ENCODE results near the gene C12orf43.

The C12orf43 gene

DNA sequence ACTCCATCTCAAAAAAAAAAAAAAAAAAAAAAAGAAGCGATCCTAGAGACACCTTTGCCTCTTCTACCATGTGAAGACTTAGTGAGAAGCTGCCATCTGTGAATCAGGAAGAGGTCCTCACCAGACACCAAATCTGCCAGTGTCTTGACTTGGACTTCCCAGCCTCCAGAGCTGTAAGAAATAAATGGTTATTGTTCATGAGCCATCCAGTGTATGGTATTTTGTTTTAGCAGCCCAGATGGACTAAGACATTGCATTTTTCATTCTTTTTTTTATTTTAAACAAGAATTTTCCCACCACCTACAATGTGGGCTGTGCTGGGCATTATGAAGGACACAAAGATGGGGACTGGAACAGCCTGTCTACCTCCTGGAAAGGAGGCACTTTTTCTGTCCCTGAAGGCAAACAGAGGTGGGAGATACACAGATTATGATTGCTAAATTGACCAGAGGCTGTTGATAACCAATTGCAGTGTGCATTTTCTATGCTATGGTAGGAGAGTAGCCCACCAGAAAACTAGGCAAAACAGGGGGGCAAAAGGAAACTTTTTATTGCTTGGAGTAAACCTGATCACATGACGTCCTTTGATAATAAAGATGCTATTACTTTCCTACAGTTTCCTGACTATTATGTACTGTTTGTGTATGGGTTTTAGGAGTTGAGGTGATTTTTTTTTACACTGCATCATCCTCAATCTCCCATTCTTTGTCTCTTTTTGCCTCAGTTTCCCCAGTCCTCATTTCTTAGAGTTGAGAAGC, 2.8 kb upstream of the C12orf43 start:
- intact Hi-C loops (cut with micrococcal nuclease), result no loop called here
- Mint-ChIP-seq H3K27ac (no peak overlapping the region), H3K4me3 (no peak overlapping the region), H3K9me3 (no peaks in the 10 kb centered on the region), H3K4me1 (ENCODE audit: low read depth) (peaks cover 29% of the 10 kb centered on the region), H3K27me3 (no peaks in the 10 kb centered on the region), H3K36me3 (ENCODE audit: low read depth) (peaks cover 6% of the 10 kb centered on the region)

DNA sequence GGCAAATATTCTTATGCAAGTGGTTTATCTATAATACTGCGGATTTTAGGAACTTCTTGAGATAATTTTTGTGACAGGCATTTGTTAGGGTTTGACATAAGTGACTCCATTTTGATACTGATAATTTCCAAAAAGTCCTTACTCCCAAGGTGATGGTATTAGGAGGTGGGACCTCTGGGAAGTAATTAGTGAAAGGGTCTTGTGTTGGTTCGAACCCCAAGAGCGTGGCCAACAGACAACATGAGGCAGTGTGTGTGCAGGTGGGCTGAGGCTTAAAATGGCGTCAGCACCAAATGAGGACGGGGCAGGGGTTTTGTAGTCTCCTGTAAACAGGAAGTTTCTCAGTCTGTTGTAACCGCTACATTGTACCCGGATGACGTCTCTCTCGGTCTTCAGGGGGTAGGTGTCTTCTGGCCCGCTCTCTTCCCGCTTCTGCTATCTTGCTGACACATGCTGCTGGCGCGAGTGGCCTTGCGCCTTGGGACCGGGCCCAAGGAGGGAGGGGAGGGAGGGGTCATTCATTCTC, 1.7 kb upstream of the C12orf43 start:
- intact Hi-C loops (cut with micrococcal nuclease), result loop anchor here (2.0 kb wide), 1 partner anchor 21 kb away; the partner anchor contains the start of gene OASL
- H3K4me1 Mint-ChIP-seq (ENCODE audit: low read depth), result peaks cover 29% of the 10 kb centered on the region
- H3K4me3 Mint-ChIP-seq, result no peak overlapping the region
- peaks cover 12% of the 10 kb centered on the region for H3K36me3 Mint-ChIP-seq (ENCODE audit: low read depth)
- H3K27me3 Mint-ChIP-seq, result no peaks in the 10 kb centered on the region
- no peak overlapping the region for H3K27ac Mint-ChIP-seq
- H3K9me3 Mint-ChIP-seq, result no peaks in the 10 kb centered on the region

DNA sequence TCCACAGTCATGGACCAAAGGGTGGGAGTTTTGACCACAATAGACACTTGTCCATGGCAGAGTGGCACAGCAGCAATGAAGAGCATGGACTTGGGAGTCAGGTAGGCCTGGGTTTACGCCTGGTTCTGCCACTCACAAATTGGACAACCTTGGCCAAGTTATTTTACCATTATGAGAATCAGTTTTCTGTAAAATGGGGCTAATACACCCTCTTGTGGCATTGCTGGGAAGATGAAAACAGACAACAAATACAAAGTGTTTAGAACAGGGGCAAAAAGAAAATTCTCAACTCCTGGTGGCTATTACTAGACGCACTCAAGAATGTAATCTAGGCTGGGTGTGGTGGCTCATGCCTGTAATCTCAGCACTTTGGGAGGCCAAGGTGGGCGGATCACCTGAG, 2.6 kb downstream of the C12orf43 start:
- intact Hi-C loops (cut with micrococcal nuclease), result no loop called here
- no peaks in the 10 kb centered on the region for H3K9me3 Mint-ChIP-seq
- peaks cover 49% of the 10 kb centered on the region for H3K36me3 Mint-ChIP-seq (ENCODE audit: low read depth)
- H3K27ac Mint-ChIP-seq, result no peak overlapping the region
- H3K4me3 Mint-ChIP-seq, result no peak overlapping the region
- H3K4me1 Mint-ChIP-seq (ENCODE audit: low read depth), result peaks cover 22% of the 10 kb centered on the region
- H3K27me3 Mint-ChIP-seq, result no peaks in the 10 kb centered on the region

DNA sequence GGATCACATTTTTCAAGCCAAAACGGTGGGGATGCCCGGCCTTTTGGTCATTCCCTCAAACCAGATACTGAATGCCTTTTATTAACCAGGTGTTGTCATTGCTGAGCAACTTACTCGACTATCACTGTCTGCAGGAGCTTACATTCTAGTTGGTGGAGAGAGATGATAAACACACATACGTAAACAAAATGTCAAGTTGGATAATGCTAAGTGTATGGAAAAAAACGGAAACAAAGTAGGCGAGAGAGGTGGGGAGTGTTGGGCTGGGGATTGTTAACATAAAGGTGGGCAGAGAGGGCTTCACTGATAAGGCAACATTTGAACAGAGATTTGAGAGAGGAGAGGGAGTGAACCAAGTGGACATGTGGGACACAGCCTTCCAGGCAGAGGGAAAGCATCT, 4.5 kb downstream of the C12orf43 start:
- no peaks in the 10 kb centered on the region for H3K27me3 Mint-ChIP-seq
- H3K4me3 Mint-ChIP-seq, result no peak overlapping the region
- H3K4me1 Mint-ChIP-seq (ENCODE audit: low read depth), result peaks cover 19% of the 10 kb centered on the region
- intact Hi-C loops (cut with micrococcal nuclease), result no loop called here
- peaks cover 66% of the 10 kb centered on the region for H3K36me3 Mint-ChIP-seq (ENCODE audit: low read depth)
- no peaks in the 10 kb centered on the region for H3K9me3 Mint-ChIP-seq
- H3K27ac Mint-ChIP-seq, result no peak overlapping the region

DNA sequence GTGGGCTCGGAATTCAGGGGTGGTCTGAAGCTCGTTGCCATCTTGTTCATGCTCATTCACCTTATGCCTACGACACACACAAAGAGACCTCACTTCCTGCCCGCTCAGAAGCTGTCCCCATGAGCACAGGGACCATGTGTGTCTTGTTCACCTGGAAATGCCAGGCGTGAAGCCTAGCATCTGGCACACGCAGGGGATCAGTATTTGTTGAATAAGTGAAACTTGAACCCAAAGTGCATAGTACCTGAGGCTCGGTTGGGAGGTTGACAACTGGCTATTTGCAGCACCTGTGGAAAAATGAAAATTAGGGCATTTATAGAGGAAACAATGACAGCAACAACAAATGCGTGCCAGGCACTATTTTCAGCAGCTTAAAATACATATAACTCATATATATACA, 5.4 kb downstream of the C12orf43 start:
- Mint-ChIP-seq H3K36me3 (ENCODE audit: low read depth) (peaks cover 69% of the 10 kb centered on the region), H3K4me3 (no peak overlapping the region), H3K27ac (no peak overlapping the region), H3K4me1 (ENCODE audit: low read depth) (peaks cover 13% of the 10 kb centered on the region), H3K9me3 (no peaks in the 10 kb centered on the region), H3K27me3 (no peaks in the 10 kb centered on the region)
- intact Hi-C loops (cut with micrococcal nuclease), result no loop called here

DNA sequence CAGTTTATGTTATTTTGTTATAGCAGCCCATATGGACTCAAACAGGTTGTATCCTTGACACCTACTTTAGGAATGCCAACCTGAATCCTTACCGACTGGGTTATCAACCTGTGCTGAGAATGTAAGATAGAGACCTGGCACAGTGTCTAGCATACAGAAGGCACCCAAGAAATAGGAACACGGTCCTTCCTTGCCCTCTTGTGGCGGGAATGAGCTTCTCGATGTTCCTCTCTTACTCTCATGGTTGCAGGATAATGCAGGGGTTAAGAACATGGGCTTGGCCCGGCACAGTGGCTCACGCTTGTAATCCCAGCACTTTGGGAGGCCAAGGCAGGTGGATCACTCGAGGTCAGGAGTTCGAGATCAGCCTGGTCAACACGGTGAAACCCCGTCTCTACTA, 6.5 kb downstream of the C12orf43 start:
- peaks cover 3% of the 10 kb centered on the region for H3K4me1 Mint-ChIP-seq (ENCODE audit: low read depth)
- H3K4me3 Mint-ChIP-seq, result no peak overlapping the region
- H3K27ac Mint-ChIP-seq, result no peak overlapping the region
- no peaks in the 10 kb centered on the region for H3K9me3 Mint-ChIP-seq
- H3K36me3 Mint-ChIP-seq (ENCODE audit: low read depth), result peaks cover 80% of the 10 kb centered on the region
- H3K27me3 Mint-ChIP-seq, result no peaks in the 10 kb centered on the region
- intact Hi-C loops (cut with micrococcal nuclease), result no loop called here

DNA sequence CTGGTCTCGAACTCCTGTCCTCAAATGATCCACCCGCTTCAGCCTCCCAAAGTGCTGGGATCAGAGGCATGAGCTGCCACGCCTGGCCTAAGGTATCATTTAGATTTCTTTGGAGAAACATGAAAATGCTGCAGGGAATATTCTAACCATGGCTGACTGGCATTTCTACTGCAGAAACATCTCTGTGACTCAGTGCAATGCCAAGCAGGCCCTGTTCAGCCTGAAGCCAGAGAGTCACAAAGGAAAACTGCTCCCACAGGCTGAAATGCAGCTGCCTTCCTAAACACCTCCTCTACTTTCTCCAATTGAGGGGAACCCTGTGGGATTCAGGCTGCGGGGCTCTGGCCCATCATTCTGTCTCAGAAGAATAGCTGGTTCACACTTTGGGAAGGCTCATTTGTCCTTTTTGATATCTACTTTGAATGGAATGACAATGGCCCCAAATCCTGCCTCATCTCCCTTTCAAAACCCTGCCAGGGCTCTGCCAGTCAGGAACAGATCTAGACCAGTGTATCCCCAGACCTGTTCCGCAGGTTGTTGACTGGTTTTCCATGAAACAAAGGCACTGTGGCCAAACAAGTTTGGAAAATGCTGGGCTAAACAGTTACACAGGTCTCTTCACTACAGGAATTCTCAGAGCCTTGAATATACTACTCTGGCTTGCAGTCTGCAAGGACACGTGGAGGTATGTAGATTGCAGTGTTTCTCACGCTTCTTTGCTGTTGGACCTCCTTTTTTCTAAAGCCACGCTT, 7.8 kb downstream of the C12orf43 start:
- H3K27ac Mint-ChIP-seq, result no peak overlapping the region
- peaks cover 91% of the 10 kb centered on the region for H3K36me3 Mint-ChIP-seq (ENCODE audit: low read depth)
- no peaks in the 10 kb centered on the region for H3K4me1 Mint-ChIP-seq (ENCODE audit: low read depth)
- H3K4me3 Mint-ChIP-seq, result no peak overlapping the region
- H3K27me3 Mint-ChIP-seq, result no peaks in the 10 kb centered on the region
- intact Hi-C loops (cut with micrococcal nuclease), result no loop called here
- no peaks in the 10 kb centered on the region for H3K9me3 Mint-ChIP-seq

DNA sequence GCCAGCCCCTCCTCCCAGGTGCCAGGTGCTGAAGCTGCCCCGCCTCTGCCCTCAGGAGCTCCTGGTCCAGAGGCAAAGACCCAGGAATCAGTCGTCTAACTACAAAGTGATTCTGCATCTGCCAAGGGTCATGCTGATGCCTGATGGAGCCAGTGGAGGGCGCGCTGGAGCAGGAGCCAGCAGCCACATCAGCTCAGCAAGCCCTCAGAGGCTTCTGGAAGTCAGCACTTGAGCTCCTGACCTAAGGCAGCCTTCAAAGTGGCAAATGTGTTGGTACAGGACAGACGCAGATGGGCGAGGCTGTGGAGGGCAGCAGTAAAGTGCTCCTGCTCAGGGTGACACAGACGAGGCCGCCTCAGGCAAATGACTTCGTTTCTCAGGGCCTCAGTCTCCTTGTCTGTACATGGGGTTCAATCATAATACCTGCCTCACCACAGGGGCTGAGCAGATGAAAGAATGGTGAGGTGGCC, 10.9 kb downstream of the C12orf43 start:
- intact Hi-C loops (cut with micrococcal nuclease), result loop anchor here (1.0 kb wide), 1 partner anchor 225 kb away; no protein-coding TSS in a partner anchor
- Mint-ChIP-seq H3K4me1 (ENCODE audit: low read depth) (no peaks in the 10 kb centered on the region), H3K27ac (peak overlapping the region; percentile 15), H3K9me3 (no peaks in the 10 kb centered on the region), H3K36me3 (ENCODE audit: low read depth) (peaks cover 87% of the 10 kb centered on the region), H3K4me3 (no peak overlapping the region), H3K27me3 (no peaks in the 10 kb centered on the region)

DNA sequence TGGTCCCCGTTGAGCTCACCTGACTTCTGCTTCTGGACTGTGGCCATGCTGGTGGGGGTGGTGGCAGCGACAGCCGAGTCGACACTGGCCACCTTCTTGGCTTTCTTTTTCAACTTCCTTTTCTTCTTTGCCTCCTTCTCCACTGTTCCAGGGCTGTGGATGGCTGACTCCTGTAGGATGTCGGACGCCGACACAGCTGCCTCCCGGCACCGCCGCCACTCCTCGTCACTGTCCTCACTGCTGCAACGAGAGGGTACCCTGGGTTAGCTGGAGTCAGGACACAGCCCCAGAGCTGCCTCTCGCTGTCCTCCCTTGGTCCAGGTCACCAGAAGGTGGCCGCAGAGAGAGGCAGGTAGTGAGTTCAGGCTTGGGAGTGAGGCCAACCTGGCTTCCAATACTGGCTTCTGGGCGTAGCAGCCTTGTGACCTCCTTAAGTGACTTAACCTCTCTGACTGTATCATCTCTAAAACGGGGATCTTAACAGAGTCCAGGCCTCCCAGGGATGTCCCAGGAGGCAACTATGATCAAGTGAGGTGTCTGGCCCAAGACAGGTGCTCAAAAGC, 12.0 kb downstream of the C12orf43 start:
- no peaks in the 10 kb centered on the region for H3K9me3 Mint-ChIP-seq
- intact Hi-C loops (cut with micrococcal nuclease), result no loop called here
- H3K4me1 Mint-ChIP-seq (ENCODE audit: low read depth), result no peaks in the 10 kb centered on the region
- no peaks in the 10 kb centered on the region for H3K27me3 Mint-ChIP-seq
- H3K36me3 Mint-ChIP-seq (ENCODE audit: low read depth), result peaks cover 77% of the 10 kb centered on the region
- H3K27ac Mint-ChIP-seq, result no peak overlapping the region
- no peak overlapping the region for H3K4me3 Mint-ChIP-seq

DNA sequence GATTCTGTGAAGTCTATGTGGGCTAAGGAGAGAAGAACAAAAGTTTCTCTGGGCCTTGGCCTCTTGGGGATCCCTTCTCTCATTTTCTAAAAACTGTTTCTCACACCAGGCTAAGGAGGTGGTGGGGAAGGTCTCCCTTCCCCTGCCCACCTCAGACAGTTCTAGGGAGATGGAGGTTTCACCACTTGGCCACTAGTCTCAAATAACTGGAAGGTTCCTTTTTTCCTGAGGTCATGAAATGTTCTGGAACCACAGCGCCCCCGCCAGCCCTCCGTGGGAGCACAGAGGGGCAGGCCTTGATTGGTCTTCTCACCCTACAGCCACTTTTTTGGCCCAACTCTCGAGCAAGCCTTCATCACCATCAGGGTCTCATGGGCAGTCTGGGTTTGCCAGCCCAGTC, 12.6 kb downstream of the C12orf43 start:
- Mint-ChIP-seq H3K4me3 (no peak overlapping the region), H3K9me3 (no peaks in the 10 kb centered on the region), H3K27me3 (no peaks in the 10 kb centered on the region), H3K36me3 (ENCODE audit: low read depth) (peaks cover 70% of the 10 kb centered on the region), H3K4me1 (ENCODE audit: low read depth) (no peaks in the 10 kb centered on the region), H3K27ac (no peak overlapping the region)
- intact Hi-C loops (cut with micrococcal nuclease), result no loop called here

DNA sequence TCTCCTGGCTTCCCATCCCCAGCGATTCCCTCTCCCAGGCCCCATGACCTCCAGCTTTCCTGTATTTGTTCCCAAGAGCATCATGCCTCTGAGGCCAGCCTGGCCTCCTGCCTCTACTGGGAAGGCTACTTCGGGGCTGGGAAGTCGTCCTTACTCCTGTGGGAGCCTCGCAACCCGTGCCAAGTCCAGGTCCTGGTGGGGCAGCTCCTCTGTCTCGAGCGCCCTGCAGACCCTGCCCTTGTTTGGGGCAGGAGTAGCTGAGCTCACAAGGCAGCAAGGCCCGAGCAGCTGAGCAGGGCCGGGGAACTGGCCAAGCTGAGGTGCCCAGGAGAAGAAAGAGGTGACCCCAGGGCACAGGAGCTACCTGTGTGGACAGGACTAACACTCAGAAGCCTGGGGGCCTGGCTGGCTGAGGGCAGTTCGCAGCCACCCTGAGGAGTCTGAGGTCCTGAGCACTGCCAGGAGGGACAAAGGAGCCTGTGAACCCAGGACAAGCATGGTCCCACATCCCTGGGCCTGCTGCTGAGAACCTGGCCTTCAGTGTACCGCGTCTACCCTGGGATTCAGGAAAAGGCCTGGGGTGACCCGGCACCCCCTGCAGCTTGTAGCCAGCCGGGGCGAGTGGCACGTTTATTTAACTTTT, 14.3 kb downstream of the C12orf43 start:
- Mint-ChIP-seq H3K4me3 (no peak overlapping the region), H3K36me3 (ENCODE audit: low read depth) (peaks cover 55% of the 10 kb centered on the region), H3K27me3 (no peaks in the 10 kb centered on the region), H3K27ac (no peak overlapping the region), H3K4me1 (ENCODE audit: low read depth) (no peaks in the 10 kb centered on the region), H3K9me3 (no peaks in the 10 kb centered on the region)
- intact Hi-C loops (cut with micrococcal nuclease), result no loop called here

DNA sequence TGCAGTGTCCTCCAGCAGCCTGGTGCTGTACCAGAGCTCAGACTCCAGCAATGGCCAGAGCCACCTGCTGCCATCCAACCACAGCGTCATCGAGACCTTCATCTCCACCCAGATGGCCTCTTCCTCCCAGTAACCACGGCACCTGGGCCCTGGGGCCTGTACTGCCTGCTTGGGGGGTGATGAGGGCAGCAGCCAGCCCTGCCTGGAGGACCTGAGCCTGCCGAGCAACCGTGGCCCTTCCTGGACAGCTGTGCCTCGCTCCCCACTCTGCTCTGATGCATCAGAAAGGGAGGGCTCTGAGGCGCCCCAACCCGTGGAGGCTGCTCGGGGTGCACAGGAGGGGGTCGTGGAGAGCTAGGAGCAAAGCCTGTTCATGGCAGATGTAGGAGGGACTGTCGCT, 15.2 kb downstream of the C12orf43 start:
- no peaks in the 10 kb centered on the region for H3K27me3 Mint-ChIP-seq
- no peak overlapping the region for H3K4me3 Mint-ChIP-seq
- no peaks in the 10 kb centered on the region for H3K4me1 Mint-ChIP-seq (ENCODE audit: low read depth)
- no peaks in the 10 kb centered on the region for H3K9me3 Mint-ChIP-seq
- no peak overlapping the region for H3K27ac Mint-ChIP-seq
- peaks cover 46% of the 10 kb centered on the region for H3K36me3 Mint-ChIP-seq (ENCODE audit: low read depth)
- intact Hi-C loops (cut with micrococcal nuclease), result no loop called here

DNA sequence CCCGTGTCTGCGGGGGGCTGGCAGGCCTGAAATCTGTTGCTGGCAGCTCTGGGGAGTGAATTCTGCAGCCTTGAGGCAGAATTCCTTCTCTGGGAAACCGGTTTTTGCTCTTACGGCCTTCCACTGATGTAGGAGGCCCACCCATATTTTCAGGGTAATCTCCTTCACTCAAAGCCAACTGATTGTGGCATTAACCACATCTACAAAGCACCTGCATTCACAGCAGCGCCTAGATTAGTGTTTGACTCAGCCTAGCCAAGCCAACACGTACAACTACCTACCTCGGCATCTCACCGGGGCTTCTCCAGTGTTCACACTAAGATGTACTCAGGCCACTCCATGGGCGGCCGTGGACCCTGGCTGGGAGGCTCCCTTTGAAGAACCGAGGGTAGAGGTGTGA, 15.8 kb downstream of the C12orf43 start:
- intact Hi-C loops (cut with micrococcal nuclease), result no loop called here

More for the DNA sequence above, 15.8 kb downstream of the C12orf43 start:
- H3K4me1 Mint-ChIP-seq (ENCODE audit: low read depth), result no peaks in the 10 kb centered on the region
- no peaks in the 10 kb centered on the region for H3K9me3 Mint-ChIP-seq
- H3K36me3 Mint-ChIP-seq (ENCODE audit: low read depth), result peaks cover 40% of the 10 kb centered on the region
- H3K27me3 Mint-ChIP-seq, result no peaks in the 10 kb centered on the region
- no peak overlapping the region for H3K27ac Mint-ChIP-seq
- no peak overlapping the region for H3K4me3 Mint-ChIP-seq

Measured in dendritic cell treated with granulocyte-macrophage colony-stimulating factor and Interleukin-4, amounts not matched to agents 40 ng/mL and 50 ng/mL, for 4 days (primary cell).